ENCODE results near the gene PGLYRP2. TPM values are rescaled to one million over a fixed set of nuclear protein-coding genes. Genes with fewer than 3 reads are reported as not detected.
"Not testable (repeated sequence)": the region's sequence is repeated elsewhere in the genome, so short reads cannot be mapped to it uniquely, and the experiment has no call there.

Gene PGLYRP2
- total RNA-seq, 1 donor from 2014 or later, result not detected

- H3K36me3 ChIP-seq (ENCODE audit: control insufficient read depth in 3 of 3, insufficient read depth in 3 of 3, low read length in 3 of 3), result no peaks in the 10 kb centered on the region
- H3K27me3 ChIP-seq (ENCODE audit: control insufficient read depth in 3 of 3, insufficient read depth in 3 of 3, low read length in 3 of 3), result no peaks in the 10 kb centered on the region
- no peaks in the 10 kb centered on the region for H3K9me3 ChIP-seq (ENCODE audit: control insufficient read depth in 3 of 3, low read length in 3 of 3)
- H3K4me1 ChIP-seq (ENCODE audit: control insufficient read depth in 3 of 3, insufficient read depth in 3 of 3, low read length in 3 of 3), result no peaks in the 10 kb centered on the region
- no peak overlapping the region for H3K4me3 ChIP-seq (ENCODE audit: low read length in 3 of 3)
- H3K9ac ChIP-seq (ENCODE audit: low read depth in 1 of 3, low read length in 3 of 3), result no peak overlapping the region
- no peak overlapping the region for H3K27ac ChIP-seq (ENCODE audit: low read depth, low read length)
These were observed 9.4 kb upstream of the PGLYRP2 start for GRCh38 chr19:15488489-15489226.

- Histone ChIP-seq H3K4me1 (ENCODE audit: control insufficient read depth in 3 of 3, insufficient read depth in 3 of 3, low read length in 3 of 3) (no peaks in the 10 kb centered on the region), H3K9ac (ENCODE audit: low read depth in 1 of 3, low read length in 3 of 3) (no peak overlapping the region), H3K9me3 (ENCODE audit: control insufficient read depth in 3 of 3, low read length in 3 of 3) (no peaks in the 10 kb centered on the region), H3K27ac (ENCODE audit: low read depth, low read length) (no peak overlapping the region), H3K4me3 (ENCODE audit: low read length in 3 of 3) (no peak overlapping the region), H3K27me3 (ENCODE audit: control insufficient read depth in 3 of 3, insufficient read depth in 3 of 3, low read length in 3 of 3) (no peaks in the 10 kb centered on the region), H3K36me3 (ENCODE audit: control insufficient read depth in 3 of 3, insufficient read depth in 3 of 3, low read length in 3 of 3) (no peaks in the 10 kb centered on the region)
These were observed 7.7 kb upstream of the PGLYRP2 start for GRCh38 chr19:15487038-15487437.

DNA sequence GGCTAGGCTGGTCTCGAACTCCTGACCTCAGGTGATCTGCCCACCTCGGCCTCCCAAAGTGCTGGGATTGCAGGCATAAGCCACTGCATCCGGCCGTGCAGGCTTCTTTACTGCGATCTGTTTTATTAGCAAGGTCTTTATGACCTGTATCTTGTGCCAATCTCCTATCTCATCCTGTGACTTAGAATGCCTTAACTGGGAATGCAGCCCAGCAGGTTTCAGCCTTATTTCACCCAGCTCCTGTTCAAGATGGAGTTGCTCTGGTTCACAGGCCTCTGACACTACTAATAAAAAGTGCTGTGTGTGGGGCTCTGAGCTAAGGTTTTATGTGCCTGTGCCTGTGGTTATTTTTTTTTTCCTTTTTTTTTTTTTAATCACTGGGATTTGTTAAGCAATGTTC lies 6.5 kb upstream of the PGLYRP2 start:
- H3K27ac ChIP-seq (ENCODE audit: low read depth, low read length); H3K4me3 ChIP-seq (ENCODE audit: low read length in 3 of 3); H3K4me1 ChIP-seq (ENCODE audit: control insufficient read depth in 3 of 3, insufficient read depth in 3 of 3, low read length in 3 of 3); H3K9me3 ChIP-seq (ENCODE audit: control insufficient read depth in 3 of 3, low read length in 3 of 3); H3K36me3 ChIP-seq (ENCODE audit: control insufficient read depth in 3 of 3, insufficient read depth in 3 of 3, low read length in 3 of 3); H3K9ac ChIP-seq (ENCODE audit: low read depth in 1 of 3, low read length in 3 of 3); H3K27me3 ChIP-seq (ENCODE audit: control insufficient read depth in 3 of 3, insufficient read depth in 3 of 3, low read length in 3 of 3): not testable (repeated sequence)

GRCh38 chr19:15480996-15481395 lies 1.7 kb upstream of the PGLYRP2 start:
- H3K27me3 ChIP-seq (ENCODE audit: control insufficient read depth in 3 of 3, insufficient read depth in 3 of 3, low read length in 3 of 3); H3K4me3 ChIP-seq (ENCODE audit: low read length in 3 of 3); H3K36me3 ChIP-seq (ENCODE audit: control insufficient read depth in 3 of 3, insufficient read depth in 3 of 3, low read length in 3 of 3); H3K9ac ChIP-seq (ENCODE audit: low read depth in 1 of 3, low read length in 3 of 3); H3K9me3 ChIP-seq (ENCODE audit: control insufficient read depth in 3 of 3, low read length in 3 of 3); H3K27ac ChIP-seq (ENCODE audit: low read depth, low read length); H3K4me1 ChIP-seq (ENCODE audit: control insufficient read depth in 3 of 3, insufficient read depth in 3 of 3, low read length in 3 of 3): not testable (repeated sequence)

DNA sequence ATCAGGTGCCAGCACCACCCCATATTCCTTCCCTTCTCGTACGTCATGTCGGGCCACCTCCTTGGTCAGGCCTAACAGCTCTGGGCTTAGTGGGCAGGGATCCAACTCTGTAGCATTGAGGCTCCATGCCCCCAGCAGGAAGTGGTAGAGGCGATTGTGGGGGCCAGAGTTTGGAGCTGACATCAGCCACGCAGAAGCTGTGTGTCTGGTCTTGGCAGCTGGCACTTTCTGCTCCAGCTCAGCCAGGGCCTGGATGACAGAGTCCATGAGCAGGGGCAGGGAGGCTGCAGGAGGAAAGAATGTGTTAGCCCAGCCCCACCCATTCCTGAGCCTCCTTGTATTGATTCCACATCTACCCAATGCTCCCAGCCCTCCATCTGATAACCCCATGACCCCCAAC lies 3.0 kb downstream of the PGLYRP2 start:
- Histone ChIP-seq H3K4me3 (ENCODE audit: low read length in 3 of 3) (no peak overlapping the region), H3K36me3 (ENCODE audit: control insufficient read depth in 3 of 3, insufficient read depth in 3 of 3, low read length in 3 of 3) (no peaks in the 10 kb centered on the region)

DNA sequence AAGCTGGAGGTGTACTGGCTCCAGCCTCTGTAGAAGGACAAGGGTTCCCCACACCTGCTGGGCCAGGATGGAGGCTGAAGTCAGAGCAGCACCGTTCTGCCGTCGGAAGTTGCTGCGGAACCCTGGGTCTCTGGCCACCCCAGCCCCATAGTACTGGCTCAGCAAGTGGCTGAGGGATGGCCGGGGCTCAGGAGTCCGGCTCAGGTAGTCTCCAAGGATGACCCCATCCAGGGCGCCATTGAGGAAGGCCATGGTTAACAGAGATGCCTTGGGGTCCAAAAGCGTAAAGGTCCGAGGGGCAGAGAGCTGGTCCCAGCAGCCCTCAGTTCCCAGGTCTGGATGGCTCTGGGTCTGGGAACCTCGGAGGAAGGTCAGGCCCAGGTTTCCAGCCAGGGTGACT lies 3.7 kb downstream of the PGLYRP2 start:
- Histone ChIP-seq H3K4me3 (ENCODE audit: low read length in 3 of 3) (no peak overlapping the region), H3K4me1 (ENCODE audit: control insufficient read depth in 3 of 3, insufficient read depth in 3 of 3, low read length in 3 of 3) (no peaks in the 10 kb centered on the region), H3K27ac (ENCODE audit: low read depth, low read length) (no peak overlapping the region), H3K27me3 (ENCODE audit: control insufficient read depth in 3 of 3, insufficient read depth in 3 of 3, low read length in 3 of 3) (peaks cover 3 to 6% (median 4%) of the 10 kb centered on the region in 3 donors), H3K9ac (ENCODE audit: low read depth in 1 of 3, low read length in 3 of 3) (no peak overlapping the region), H3K36me3 (ENCODE audit: control insufficient read depth in 3 of 3, insufficient read depth in 3 of 3, low read length in 3 of 3) (no peaks in the 10 kb centered on the region), H3K9me3 (ENCODE audit: control insufficient read depth in 3 of 3, low read length in 3 of 3) (peaks cover 0 to 4% (median 2%) of the 10 kb centered on the region in 3 donors)

More for the DNA sequence above, 3.0 kb downstream of the PGLYRP2 start:
- peaks cover 0 to 4% (median 2%) of the 10 kb centered on the region in 3 donors for H3K9me3 ChIP-seq (ENCODE audit: control insufficient read depth in 3 of 3, low read length in 3 of 3)
- H3K27ac ChIP-seq (ENCODE audit: low read depth, low read length), result no peak overlapping the region
- no peaks in the 10 kb centered on the region for H3K4me1 ChIP-seq (ENCODE audit: control insufficient read depth in 3 of 3, insufficient read depth in 3 of 3, low read length in 3 of 3)
- no peak overlapping the region for H3K9ac ChIP-seq (ENCODE audit: low read depth in 1 of 3, low read length in 3 of 3)
- H3K27me3 ChIP-seq (ENCODE audit: control insufficient read depth in 3 of 3, insufficient read depth in 3 of 3, low read length in 3 of 3), result peaks cover 3 to 6% (median 4%) of the 10 kb centered on the region in 3 donors

- H3K27ac ChIP-seq (ENCODE audit: low read depth, low read length), result no peak overlapping the region
- H3K9ac ChIP-seq (ENCODE audit: low read depth in 1 of 3, low read length in 3 of 3), result no peak overlapping the region
- H3K27me3 ChIP-seq (ENCODE audit: control insufficient read depth in 3 of 3, insufficient read depth in 3 of 3, low read length in 3 of 3), result peaks cover 3 to 6% (median 4%) of the 10 kb centered on the region in 3 donors
- no peak overlapping the region for H3K4me3 ChIP-seq (ENCODE audit: low read length in 3 of 3)
- no peaks in the 10 kb centered on the region for H3K4me1 ChIP-seq (ENCODE audit: control insufficient read depth in 3 of 3, insufficient read depth in 3 of 3, low read length in 3 of 3)
- peaks cover 0 to 4% (median 2%) of the 10 kb centered on the region in 3 donors for H3K9me3 ChIP-seq (ENCODE audit: control insufficient read depth in 3 of 3, low read length in 3 of 3)
- H3K36me3 ChIP-seq (ENCODE audit: control insufficient read depth in 3 of 3, insufficient read depth in 3 of 3, low read length in 3 of 3), result no peaks in the 10 kb centered on the region
These were observed 4.1 kb downstream of the PGLYRP2 start for GRCh38 chr19:15475169-15475568.

DNA sequence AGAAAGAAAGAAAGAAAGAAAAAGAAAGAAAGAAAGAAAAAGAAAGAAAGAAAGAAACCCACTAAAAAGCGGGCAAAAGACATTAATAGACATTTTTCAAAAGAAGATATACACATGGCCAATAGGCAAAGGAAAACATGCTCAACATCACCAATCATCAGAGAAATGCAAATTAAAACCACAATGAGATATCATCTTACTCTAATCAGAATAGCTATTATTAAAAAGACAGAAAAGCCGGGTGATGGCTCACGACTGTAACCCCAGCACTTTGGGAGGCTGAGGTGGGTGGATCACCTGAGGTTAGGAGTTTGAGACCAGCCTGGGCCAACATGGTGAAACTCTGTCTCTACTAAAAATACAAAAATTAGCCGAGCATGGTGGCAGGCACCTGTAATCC lies 5.5 kb downstream of the PGLYRP2 start:
- not testable (repeated sequence) for H3K9me3 ChIP-seq (ENCODE audit: control insufficient read depth in 3 of 3, low read length in 3 of 3); H3K9ac ChIP-seq (ENCODE audit: low read depth in 1 of 3, low read length in 3 of 3); H3K4me3 ChIP-seq (ENCODE audit: low read length in 3 of 3); H3K27ac ChIP-seq (ENCODE audit: low read depth, low read length); H3K36me3 ChIP-seq (ENCODE audit: control insufficient read depth in 3 of 3, insufficient read depth in 3 of 3, low read length in 3 of 3); H3K4me1 ChIP-seq (ENCODE audit: control insufficient read depth in 3 of 3, insufficient read depth in 3 of 3, low read length in 3 of 3)
- H3K27me3 ChIP-seq (ENCODE audit: control insufficient read depth in 3 of 3, insufficient read depth in 3 of 3, low read length in 3 of 3), result peaks cover 16 to 18% (median 16%) of the 10 kb centered on the region in 3 donors

- Histone ChIP-seq H3K4me3 (ENCODE audit: low read length in 3 of 3) (no peak overlapping the region), H3K27me3 (ENCODE audit: control insufficient read depth in 3 of 3, insufficient read depth in 3 of 3, low read length in 3 of 3) (peaks cover 23 to 26% (median 23%) of the 10 kb centered on the region in 3 donors), H3K4me1 (ENCODE audit: control insufficient read depth in 3 of 3, insufficient read depth in 3 of 3, low read length in 3 of 3) (peaks cover 0 to 10% (median 8%) of the 10 kb centered on the region in 3 donors), H3K36me3 (ENCODE audit: control insufficient read depth in 3 of 3, insufficient read depth in 3 of 3, low read length in 3 of 3) (no peaks in the 10 kb centered on the region), H3K9me3 (ENCODE audit: control insufficient read depth in 3 of 3, low read length in 3 of 3) (peaks cover 0 to 4% (median under 1%) of the 10 kb centered on the region in 3 donors), H3K9ac (ENCODE audit: low read depth in 1 of 3, low read length in 3 of 3) (no peak overlapping the region), H3K27ac (ENCODE audit: low read depth, low read length) (no peak overlapping the region)
These were observed 7.6 kb downstream of the PGLYRP2 start for GRCh38 chr19:15471639-15472101.

GRCh38 chr19:15469513-15470297 lies 9.6 kb downstream of the PGLYRP2 start:
- H3K27ac ChIP-seq (ENCODE audit: low read depth, low read length), result no peak overlapping the region
- H3K4me3 ChIP-seq (ENCODE audit: low read length in 3 of 3), result peak overlapping the region; percentile 45 to 56 (median 51)
- no peaks in the 10 kb centered on the region for H3K36me3 ChIP-seq (ENCODE audit: control insufficient read depth in 3 of 3, insufficient read depth in 3 of 3, low read length in 3 of 3)
- H3K27me3 ChIP-seq (ENCODE audit: control insufficient read depth in 3 of 3, insufficient read depth in 3 of 3, low read length in 3 of 3), result peaks cover 23 to 31% (median 26%) of the 10 kb centered on the region in 3 donors
- H3K4me1 ChIP-seq (ENCODE audit: control insufficient read depth in 3 of 3, insufficient read depth in 3 of 3, low read length in 3 of 3), result peaks cover 0 to 12% (median 8%) of the 10 kb centered on the region in 3 donors
- peak overlapping the region in 1 of 3 donors; percentile 16 for H3K9ac ChIP-seq (ENCODE audit: low read depth in 1 of 3, low read length in 3 of 3)
- H3K9me3 ChIP-seq (ENCODE audit: control insufficient read depth in 3 of 3, low read length in 3 of 3), result no peaks in the 10 kb centered on the region

Measured in skeletal muscle tissue (tissue), 4 donors.